Left renal cortex interstitium (tissue), 4 donors: Measurements from ENCODE around the gene COBL. TPM values are rescaled to one million over a fixed set of nuclear protein-coding genes. Genes with fewer than 3 reads are reported as not detected.

Source experiments
- DNase-seq, 4 donors: peaks; one replicate each; pipeline ENCODE4 v3.0.0-alpha.2; 2013; ENCODE audit warnings: low read depth in 4 of 4, low spot score in 2 of 4, missing footprints in 1 of 4
- polyA plus RNA-seq, 4 donors: library from polyadenylated mRNA; unstranded; fragments of 120-200 nt; gene quantifications; one replicate each; pipeline ENCODE4 v1.2.1, GENCODE V29; 2013; ENCODE audit not compliant: insufficient read length in 4 of 4

Gene COBL
- polyA plus RNA-seq, 4 donors, result 13.4 to 19.3 (median 17.3) TPM

GRCh38 chr7:51067258-51067657 is 249.4 kb downstream of the COBL start:
- no peak for DNase-seq

DNA sequence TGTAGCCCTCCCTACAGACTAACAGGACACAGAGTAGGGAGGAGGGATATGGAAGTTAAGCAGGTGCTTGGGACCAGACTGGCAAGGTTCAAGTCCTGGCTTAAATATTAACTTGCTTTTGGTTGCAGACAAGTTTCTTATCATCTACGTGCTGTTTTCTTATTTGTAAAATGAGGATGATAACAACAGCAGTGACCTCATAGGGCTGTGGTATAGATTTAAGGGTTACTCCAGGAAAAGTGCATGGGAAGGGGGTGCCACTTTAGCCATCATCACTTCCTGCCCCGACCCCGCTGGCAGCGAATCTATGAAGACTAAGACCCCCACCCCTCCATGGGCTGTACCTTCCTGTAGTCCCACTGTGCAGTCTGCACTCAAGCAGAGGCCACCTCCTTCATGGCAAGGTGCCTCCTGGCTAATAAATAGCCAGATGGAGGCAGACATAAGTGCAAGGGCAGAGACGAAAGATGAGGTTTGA is 250.2 kb downstream of the COBL start:
- DNase-seq, result no peak

- no peak for DNase-seq
These were observed 250.8 kb downstream of the COBL start for GRCh38 chr7:51065766-51066165.

DNA sequence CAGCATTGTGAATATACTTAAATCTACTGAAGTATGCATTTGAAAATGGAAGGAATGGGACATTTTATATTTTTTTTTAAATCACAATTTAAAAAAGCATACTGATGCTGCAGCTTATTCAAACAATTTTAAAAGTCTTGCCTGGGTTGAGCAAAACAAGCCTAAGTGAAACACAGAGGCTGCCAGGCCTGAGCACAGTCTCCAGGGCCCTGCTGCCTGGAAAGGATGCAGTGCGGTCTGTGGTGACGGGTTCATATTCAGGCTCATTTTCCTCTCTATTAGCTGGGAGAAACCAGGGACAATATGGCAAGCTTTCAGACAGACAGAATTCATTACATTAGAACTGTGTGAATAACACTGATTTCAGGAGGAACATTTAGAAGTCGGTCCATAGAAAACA is 251.9 kb downstream of the COBL start:
- no peak for DNase-seq

- no peak for DNase-seq
These were observed 254.2 kb downstream of the COBL start for GRCh38 chr7:51062222-51062987.

DNA sequence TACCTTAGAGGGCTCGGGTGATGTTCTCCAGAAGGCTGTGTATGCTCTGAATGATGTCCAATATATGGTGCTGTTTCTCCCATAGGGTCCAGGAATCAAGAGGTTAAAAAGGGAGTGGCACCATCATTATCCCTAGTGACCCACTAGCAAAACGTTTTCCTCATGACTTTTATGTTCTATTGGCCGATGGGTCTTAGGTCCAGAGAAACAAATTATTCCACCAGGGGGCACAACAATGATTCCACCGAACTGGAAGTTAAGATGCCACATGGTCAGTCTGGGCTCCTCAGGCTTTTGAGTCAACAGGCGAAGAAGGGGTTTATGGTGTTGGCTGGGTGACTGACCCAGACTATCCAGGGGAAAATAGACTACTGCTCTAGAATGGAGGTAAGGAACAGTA is 256.1 kb downstream of the COBL start:
- DNase-seq, result no peak

GRCh38 chr7:51059504-51060142 is 257.0 kb downstream of the COBL start:
- no peak for DNase-seq

GRCh38 chr7:51058764-51059163 is 257.8 kb downstream of the COBL start:
- no peak for DNase-seq

GRCh38 chr7:51055039-51055840 is 261.4 kb downstream of the COBL start:
- DNase-seq, result no peak

DNA sequence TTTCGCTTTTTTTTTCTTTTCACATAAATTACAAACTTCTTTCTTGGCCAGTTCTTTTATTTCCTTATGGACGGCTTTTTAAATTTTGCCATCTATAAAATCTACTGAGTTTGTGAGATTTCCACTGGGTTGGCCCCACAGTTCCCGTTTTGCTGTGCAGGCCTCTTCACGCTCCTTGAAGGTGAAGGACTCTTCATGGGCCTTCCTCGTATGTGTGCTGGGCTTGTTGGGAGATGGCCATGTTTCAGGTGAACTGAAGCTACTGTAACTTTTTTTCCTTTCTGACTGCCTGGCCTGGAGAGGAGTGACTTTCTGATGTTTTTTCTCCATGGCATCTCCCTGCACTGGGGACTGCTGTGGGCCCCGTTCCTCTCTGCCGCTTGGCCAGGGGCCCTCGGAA is 262.4 kb downstream of the COBL start:
- DNase-seq, result no peak

DNA sequence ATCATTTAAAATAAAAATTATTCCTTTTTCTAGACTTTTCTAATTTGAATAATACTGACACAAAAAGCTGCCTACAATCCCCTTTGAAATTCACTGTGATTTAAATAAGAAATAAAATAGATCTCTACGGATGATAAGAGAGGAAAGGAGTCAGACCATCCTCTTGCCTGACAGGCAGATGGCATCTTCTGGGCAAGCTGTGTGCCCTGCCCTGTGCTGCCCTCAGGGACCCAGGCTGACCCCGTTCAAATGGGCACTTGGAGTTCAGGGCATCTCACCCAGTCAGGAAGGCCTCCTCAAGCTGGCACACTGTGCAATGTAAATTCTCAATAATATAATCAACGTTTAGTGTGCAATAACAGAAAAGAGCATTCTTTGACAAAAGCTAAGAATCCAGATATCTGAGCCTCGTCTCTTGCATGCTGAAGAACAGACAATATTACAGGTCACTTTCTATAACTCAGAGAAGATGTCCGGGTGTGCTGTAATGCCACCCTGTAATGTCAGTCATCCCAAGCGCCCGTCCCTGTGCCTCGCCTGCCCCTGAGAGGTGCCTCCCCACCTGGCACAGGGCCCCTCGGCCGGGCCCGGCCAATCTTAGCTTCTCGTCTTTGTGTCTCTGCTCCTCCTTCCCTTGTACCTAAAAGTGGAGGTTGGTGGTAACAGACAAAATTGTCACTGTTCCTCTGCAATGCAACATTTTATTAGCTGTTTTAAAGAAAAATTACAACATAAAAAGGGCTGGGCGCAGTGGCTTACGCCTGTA is 263.3 kb downstream of the COBL start:
- DNase-seq, result no peak

- DNase-seq, result no peak
These were observed 270.1 kb downstream of the COBL start for GRCh38 chr7:51046482-51046881.

- no peak for DNase-seq
These were observed 270.5 kb downstream of the COBL start for GRCh38 chr7:51046103-51046466.

- DNase-seq, result no peak
These were observed 271.1 kb downstream of the COBL start for GRCh38 chr7:51045319-51046102.

- DNase-seq, result no peak
These were observed 273.1 kb downstream of the COBL start for GRCh38 chr7:51043461-51043860.

DNA sequence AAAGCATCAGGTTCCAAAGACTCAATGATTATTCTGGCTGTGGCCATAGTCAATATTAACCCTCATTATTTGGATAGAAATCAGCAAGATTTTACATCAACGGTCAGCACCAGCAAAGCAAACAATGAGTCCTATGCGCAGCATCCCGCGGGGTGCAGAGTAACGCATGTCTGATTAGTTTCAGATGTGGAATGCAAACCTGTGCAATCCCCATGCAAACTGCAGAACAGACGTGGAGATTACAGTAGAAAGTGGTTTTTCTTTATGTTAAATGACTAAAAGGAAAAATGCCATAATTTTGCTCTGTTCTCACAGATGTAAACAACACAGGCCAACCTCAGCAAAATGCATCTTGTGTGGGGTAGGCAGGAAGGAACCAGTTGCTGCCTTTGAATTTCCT is 275.8 kb downstream of the COBL start:
- no peak for DNase-seq

DNA sequence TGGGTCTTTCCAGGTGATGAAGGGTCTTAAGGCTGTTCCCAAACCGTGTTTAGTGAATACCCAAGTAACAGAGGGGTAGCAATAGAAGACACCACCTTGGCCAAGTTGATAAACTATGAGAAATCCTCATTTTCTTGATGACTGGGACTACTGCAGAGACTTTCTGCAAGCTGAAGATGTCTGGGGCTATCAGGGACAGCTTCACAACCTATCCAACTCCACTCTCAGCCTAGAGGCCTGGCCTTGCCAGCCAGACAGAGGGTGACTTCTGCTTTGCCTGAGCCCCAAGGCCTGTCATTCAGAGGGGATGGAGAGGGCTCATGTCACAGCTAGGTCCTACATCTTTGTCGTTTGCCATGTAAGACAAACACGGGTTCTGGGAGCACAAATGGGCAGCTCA is 278.0 kb downstream of the COBL start:
- DNase-seq, result no peak

DNA sequence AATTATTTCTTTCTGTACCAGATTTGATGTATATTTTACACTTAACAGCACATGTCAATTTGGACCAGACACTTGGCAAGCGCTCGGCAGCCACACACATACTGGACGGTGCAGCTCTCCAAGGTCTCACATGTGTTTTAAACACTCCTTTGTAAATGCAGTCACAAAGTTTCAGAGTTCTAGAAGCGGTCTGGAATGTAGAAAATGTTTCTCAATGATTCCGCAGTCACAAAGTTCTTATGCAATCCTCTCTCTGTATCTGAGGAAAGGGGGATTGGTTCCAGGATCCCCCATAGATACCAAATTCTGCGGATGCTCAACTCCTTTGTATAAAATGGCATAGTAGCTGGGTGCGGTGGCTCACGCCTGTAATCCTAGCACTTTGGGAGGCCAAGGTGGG is 280.9 kb downstream of the COBL start:
- no peak for DNase-seq

DNA sequence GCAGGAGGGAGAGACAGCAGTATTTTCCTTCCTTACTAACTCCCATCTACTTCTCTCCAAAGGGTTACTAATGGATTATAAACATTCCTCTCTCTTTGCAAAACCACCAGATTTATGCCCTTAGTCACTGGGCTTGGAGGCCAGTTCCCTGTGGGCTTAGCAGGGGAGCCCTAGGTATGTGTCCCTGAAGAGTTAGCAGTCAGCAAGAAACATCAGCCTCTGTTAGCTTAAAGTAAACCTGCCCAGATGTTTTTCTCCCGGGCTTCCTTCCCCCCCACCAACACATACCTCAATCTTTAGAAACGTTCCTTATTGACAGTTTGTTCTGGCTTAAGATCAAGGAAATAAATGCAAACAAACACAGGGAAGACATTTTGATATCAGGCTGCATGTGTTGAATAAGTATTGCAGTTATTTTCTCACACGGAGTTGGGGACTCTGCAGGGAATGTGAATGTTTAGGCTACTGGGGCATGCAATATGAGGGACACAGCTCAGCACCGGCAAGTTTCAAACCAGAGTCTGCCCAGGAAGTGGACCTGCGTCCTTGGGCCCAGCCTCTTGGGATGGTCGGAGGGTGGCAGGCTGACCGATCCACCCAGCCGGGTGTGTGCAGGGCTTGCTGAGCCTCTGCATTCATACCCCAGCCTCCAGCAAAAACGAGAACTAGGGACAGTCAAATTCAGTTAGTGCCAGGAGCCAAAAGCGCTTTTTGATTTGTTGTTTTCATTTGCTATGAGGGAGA is 281.9 kb downstream of the COBL start:
- no peak for DNase-seq
